C4-2B (cell line): ENCODE results near the gene SMPD3.

Experiments used
- CTCF ChIP-seq: fragments of 450-650 bp; conservative IDR thresholded peaks from 2 replicates; pipeline ENCODE4 v1.5.1; 2017; ENCODE audit warnings: mild to moderate bottlenecking
- ZFX ChIP-seq: fragments of 450-650 bp; IDR thresholded peaks from 2 replicates; pipeline ENCODE4 v1.6.1; 2017

DNA sequence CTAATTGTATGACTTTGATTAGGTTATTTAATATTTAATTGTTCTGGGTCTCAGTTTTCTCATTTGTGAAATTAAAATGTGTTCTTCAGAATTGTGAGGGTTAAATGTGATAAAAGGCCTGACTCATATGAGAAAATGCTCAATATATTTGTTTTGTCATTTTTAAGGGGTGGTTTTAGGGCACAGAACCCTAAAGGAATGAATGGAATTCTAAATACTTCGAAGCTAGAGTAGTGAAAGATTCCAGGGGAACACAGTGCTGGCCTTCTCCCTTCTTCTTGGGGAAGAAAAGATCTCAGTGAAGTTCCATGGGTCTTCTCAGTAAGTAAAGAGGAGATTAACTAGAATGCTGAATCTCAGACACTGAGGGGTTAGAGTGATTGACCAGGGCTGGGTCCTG, 3.9 kb upstream of the SMPD3 start:
- TF ChIP-seq CTCF, result no peak
- TF ChIP-seq ZFX, result no peak
